Skeletal muscle tissue (tissue), 4 donors: ENCODE measurements around the gene SEC14L3. TPM values are rescaled to one million over a fixed set of nuclear protein-coding genes. Genes with fewer than 3 reads are reported as not detected.
A peak's percentile ranks its signal among the peaks of the same experiment; 100 is the strongest.

Experiments used
- H3K27ac ChIP-seq: one replicate; pipeline ENCODE4 v1.7.0; 2013; ENCODE audit warnings: mild to moderate bottlenecking, low read depth, low read length, inconsistent platforms
- H3K27me3 ChIP-seq, 3 donors: one replicate each; pipeline ENCODE4 v1.7.0; 2013; ENCODE audit warnings: low read length in 3 of 3; ENCODE audit not compliant: control insufficient read depth in 3 of 3, insufficient read depth in 3 of 3
- H3K36me3 ChIP-seq, 3 donors: one replicate each; pipeline ENCODE4 v1.7.0; 2013; ENCODE audit warnings: low read length in 3 of 3; ENCODE audit not compliant: control insufficient read depth in 3 of 3, insufficient read depth in 3 of 3
- H3K4me1 ChIP-seq, 3 donors: one replicate each; pipeline ENCODE4 v1.7.0; 2013; ENCODE audit warnings: low read length in 3 of 3, mild to moderate bottlenecking in 3 of 3; ENCODE audit not compliant: control insufficient read depth in 3 of 3, insufficient read depth in 3 of 3
- H3K4me3 ChIP-seq, 3 donors: one replicate each; pipeline ENCODE4 v1.7.0; 2013; ENCODE audit warnings: low read length in 3 of 3
- H3K9ac ChIP-seq, 3 donors: one replicate each; pipeline ENCODE4 v1.7.0; 2013; ENCODE audit warnings: low read length in 3 of 3, mild to moderate bottlenecking in 3 of 3, moderate library complexity in 2 of 3, low read depth in 1 of 3
- H3K9me3 ChIP-seq, 3 donors: one replicate each; pipeline ENCODE4 v1.7.0; 2013; ENCODE audit warnings: low read length in 3 of 3; ENCODE audit not compliant: control insufficient read depth in 3 of 3
- total RNA-seq: library from RNA; depleted of rRNA; stranded (reverse); fragments of >200 nt; gene quantifications from one replicate; pipeline ENCODE4 v1.2.3, GENCODE V29; 2014
- donor health status: Osteomylitis.

SEC14L3 gene
- total RNA-seq, 1 donor from 2014 or later = not detected

DNA sequence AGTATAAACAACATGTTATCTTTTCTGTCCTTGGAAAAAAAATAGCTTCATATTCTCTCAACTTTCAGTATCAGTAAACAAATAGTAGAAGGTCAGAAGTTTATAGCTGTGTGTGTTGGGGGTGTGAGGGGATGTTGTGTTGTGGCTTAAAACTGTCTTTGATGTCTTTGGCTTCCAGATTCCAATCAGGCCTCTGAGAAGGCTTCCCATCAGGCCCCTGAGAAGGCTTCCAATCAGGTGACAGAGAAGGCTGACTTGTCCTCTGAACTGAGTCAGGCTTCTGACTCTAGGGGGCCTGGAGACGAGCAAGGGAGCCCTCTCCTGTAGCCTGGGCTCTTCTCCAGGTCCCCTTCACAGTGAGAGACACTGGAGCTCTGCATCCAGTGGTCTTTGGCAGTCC lies 37.0 kb downstream of the SEC14L3 start:
- H3K4me1 ChIP-seq = peaks cover 0 to 4% (median 0%) of the 10 kb centered on the region in 3 donors
- H3K9ac ChIP-seq = peak overlapping the region in 1 of 3 donors; percentile 25
- H3K36me3 ChIP-seq = no peaks in the 10 kb centered on the region
- no peak overlapping the region for H3K4me3 ChIP-seq
- no peaks in the 10 kb centered on the region for H3K9me3 ChIP-seq
- H3K27me3 ChIP-seq = peaks cover 0 to 1% (median under 1%) of the 10 kb centered on the region in 3 donors
- H3K27ac ChIP-seq = no peak overlapping the region

DNA sequence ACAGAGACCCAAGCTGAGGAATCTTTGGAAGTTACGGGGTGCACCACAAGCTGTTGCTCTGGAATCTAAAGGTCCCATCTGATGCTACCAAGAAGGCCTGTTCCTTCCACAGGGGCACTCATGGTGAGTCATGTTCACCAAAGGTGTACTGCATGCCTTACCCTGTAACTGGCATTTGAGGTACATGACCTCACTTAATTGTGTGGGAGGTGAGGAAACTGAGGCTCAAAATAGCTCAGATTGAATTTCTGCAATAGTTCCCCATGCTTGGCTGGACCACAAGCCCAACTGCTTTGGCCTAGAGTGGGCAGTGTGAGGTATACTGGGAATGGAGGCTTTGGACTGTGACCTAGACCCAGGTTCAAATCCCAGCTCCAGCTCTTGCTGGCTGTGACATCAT lies 38.0 kb downstream of the SEC14L3 start:
- H3K9ac ChIP-seq = no peak overlapping the region
- H3K4me1 ChIP-seq = peaks cover 0 to 4% (median 0%) of the 10 kb centered on the region in 3 donors
- H3K9me3 ChIP-seq = no peaks in the 10 kb centered on the region
- no peaks in the 10 kb centered on the region for H3K27me3 ChIP-seq
- no peak overlapping the region for H3K4me3 ChIP-seq
- no peaks in the 10 kb centered on the region for H3K36me3 ChIP-seq
- H3K27ac ChIP-seq = no peak overlapping the region

DNA sequence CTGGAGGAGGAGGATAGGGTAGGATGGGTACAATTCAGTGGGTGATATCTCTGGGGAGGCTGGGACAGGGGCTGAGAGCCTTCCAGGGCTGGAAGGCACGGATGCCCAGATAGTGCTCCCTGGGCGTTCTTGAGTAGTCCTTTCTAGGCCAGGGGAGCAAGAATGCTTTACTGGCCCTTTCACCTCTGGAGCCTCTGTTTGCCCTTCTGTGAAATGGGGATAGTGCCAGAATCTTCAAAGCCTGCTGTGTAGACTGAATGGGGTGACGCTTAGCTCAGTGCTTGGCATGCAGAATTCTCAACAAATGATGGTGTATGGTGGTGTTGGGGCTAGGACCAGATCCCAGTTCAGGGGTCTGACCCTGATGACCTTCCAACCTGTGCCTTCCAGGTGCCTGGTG lies 38.6 kb downstream of the SEC14L3 start:
- H3K4me3 ChIP-seq = no peak overlapping the region
- peaks cover 0 to 4% (median 0%) of the 10 kb centered on the region in 3 donors for H3K4me1 ChIP-seq
- H3K27me3 ChIP-seq = no peaks in the 10 kb centered on the region
- no peaks in the 10 kb centered on the region for H3K9me3 ChIP-seq
- H3K27ac ChIP-seq = no peak overlapping the region
- no peak overlapping the region for H3K9ac ChIP-seq
- H3K36me3 ChIP-seq = no peaks in the 10 kb centered on the region

DNA sequence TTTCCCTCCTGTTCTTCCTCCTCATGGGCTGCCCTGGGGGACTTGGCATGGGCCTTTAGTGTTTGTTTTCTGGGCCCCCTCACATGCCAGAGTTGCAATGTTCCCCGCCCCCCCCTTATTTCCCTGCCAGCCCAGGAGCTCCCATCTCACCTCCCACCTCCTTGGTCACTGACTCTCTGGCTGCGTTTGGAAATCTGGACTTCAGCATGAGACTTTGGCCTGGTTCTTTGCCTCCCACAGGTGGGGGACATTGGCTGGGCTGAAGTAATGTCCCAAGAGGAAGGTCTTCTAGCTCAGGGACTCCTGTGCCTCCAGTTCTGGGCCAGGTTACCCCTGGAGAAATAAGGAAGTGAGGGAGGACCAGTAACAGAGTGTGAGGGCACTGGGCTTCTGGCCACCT lies 39.3 kb downstream of the SEC14L3 start:
- Histone ChIP-seq H3K27me3 (no peaks in the 10 kb centered on the region), H3K4me1 (peaks cover 0 to 4% (median 0%) of the 10 kb centered on the region in 3 donors), H3K36me3 (peaks cover 0 to 2% (median 0%) of the 10 kb centered on the region in 3 donors), H3K4me3 (no peak overlapping the region), H3K9ac (no peak overlapping the region), H3K27ac (no peak overlapping the region), H3K9me3 (no peaks in the 10 kb centered on the region)

DNA sequence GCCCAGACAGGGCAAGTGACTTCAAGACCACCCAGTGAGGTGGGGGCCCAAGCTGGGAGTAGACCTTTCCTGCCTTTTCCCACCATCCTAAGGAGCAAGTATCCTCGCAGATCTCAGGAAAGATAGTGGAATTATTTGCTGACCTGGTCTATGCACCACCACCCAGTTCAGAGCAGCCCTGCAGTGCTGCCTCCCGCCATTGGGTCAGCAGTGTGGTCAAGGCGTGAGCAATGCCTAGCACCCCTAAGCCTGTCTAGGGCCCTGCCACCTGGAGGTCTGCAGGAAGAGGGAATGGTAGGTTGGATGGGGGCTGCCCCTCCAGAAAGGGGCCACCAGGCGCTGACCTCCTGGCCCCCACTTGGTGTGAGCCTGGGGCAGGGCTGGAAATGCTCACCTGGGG lies 39.7 kb downstream of the SEC14L3 start:
- Histone ChIP-seq H3K4me1 (peaks cover 0 to 4% (median 0%) of the 10 kb centered on the region in 3 donors), H3K36me3 (peaks cover 0 to 2% (median 0%) of the 10 kb centered on the region in 3 donors), H3K4me3 (no peak overlapping the region), H3K27me3 (no peaks in the 10 kb centered on the region), H3K9me3 (no peaks in the 10 kb centered on the region), H3K27ac (no peak overlapping the region), H3K9ac (no peak overlapping the region)

DNA sequence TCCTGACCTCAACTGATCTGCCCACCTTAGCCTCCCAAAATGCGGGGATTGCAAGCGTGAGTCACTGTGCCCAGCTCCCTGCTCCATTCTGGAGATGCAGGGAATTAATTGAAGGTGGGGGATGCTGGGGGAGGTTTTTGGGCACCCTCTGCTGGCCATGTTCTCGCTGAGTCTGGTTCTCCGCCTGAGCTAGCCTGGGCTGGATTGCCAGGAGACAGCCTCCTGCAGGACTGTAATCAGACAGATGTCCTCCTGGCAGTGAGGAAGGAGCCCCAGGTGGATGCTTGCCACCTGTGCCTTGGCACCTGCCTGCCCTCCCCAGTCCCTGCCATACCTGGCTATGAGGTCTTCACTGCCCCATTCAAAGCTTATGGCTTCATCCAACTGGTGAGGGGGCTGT lies 40.9 kb downstream of the SEC14L3 start:
- no peaks in the 10 kb centered on the region for H3K27me3 ChIP-seq
- no peak overlapping the region for H3K27ac ChIP-seq
- H3K4me1 ChIP-seq = peaks cover 5 to 11% (median 7%) of the 10 kb centered on the region in 3 donors
- peaks cover 0 to 2% (median 0%) of the 10 kb centered on the region in 3 donors for H3K36me3 ChIP-seq
- H3K9ac ChIP-seq = no peak overlapping the region
- H3K4me3 ChIP-seq = no peak overlapping the region
- H3K9me3 ChIP-seq = no peaks in the 10 kb centered on the region

DNA sequence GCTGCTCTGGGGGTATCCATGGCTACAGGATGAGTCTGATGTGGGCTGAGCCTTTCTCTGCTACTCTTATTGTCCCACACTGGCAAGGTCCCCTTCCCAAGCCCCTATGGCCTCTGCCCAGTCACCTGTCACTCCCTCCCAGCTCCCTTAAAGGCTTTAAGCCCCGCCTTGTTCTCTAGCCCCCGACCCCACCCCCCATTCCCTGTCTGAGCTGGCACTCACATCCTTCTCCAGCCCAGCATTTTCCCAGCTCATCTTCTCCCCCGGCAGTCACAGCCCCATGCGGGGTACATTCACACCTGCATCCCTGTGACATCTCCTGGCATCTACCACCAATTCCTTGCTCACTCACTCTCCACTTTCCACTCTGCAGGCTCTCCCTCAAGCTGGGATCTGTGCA lies 41.9 kb downstream of the SEC14L3 start:
- H3K9me3 ChIP-seq = no peaks in the 10 kb centered on the region
- no peak overlapping the region for H3K9ac ChIP-seq
- H3K4me3 ChIP-seq = no peak overlapping the region
- H3K4me1 ChIP-seq = peaks cover 14 to 17% (median 16%) of the 10 kb centered on the region in 3 donors
- peaks cover 0 to 2% (median 0%) of the 10 kb centered on the region in 3 donors for H3K36me3 ChIP-seq
- no peak overlapping the region for H3K27ac ChIP-seq
- no peaks in the 10 kb centered on the region for H3K27me3 ChIP-seq

DNA sequence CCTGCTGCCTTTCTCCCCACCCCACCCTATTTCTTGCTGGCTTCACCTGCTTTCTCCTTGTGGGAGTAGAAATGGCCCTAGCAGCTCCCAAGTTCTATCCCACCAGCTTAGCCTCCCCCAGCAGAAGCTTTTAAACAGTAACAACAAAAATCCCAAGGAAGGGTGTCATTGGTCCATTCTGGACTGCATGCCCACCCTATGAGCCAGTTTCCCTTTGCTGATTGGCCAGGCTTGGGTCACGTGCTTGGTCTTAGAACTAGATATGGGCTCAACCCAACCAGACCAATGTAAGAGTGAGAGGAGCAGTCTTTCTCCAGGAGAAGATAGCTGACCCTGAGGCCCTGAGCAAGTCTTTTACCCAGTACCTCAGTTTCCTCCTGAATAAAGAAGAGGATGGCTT lies 43.9 kb downstream of the SEC14L3 start:
- Histone ChIP-seq H3K27ac (no peak overlapping the region), H3K4me1 (peaks cover 27 to 31% (median 27%) of the 10 kb centered on the region in 3 donors), H3K36me3 (peaks cover 0 to 2% (median 0%) of the 10 kb centered on the region in 3 donors), H3K9me3 (no peaks in the 10 kb centered on the region), H3K4me3 (no peak overlapping the region), H3K9ac (no peak overlapping the region), H3K27me3 (no peaks in the 10 kb centered on the region)

DNA sequence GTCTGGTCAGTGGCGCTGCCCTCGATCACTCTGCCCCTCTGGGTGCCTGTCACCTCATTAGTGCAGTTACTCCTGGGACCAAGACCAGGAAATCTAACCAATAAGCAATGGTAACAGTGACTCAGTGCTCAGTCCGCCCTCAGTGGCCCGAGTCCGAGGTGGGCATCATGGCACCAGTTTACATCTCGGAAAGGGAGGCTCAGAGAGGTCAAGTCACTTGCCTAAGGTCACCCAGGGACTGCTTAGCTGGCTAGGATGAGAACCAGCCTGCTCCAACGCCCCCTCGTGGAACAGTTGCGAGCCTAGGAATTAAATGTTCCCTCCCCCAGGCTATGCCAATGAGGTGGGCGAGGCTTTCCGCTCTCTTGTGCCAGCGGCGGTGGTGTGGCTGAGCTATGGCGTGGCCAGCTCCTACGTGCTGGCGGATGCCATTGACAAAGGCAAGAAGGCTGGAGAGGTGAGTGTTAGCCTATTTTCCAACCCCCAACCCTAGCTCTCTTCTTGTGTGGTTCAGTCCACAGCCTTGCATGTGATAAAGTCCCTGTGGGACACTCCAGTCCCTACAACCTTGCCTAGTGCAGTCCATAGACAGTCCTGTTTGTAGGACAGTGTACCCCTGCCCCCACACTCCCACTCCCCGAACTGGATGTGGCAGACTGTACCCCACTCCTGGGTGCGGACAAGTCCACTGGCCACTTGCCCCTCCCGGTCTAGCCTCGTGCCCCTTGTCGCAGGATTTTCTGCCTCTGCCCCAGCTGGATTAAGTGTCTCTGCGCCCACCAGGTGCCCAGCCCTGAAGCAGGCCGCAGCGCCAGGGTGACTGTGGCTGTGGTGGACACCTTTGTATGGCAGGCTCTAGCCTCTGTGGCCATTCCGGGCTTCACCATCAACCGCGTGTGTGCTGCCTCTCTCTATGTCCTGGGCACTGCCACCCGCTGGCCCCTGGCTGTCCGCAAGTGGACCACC lies 45.1 kb downstream of the SEC14L3 start:
- Histone ChIP-seq H3K9me3 (no peaks in the 10 kb centered on the region), H3K27ac (peak overlapping the region; percentile 76), H3K4me3 (peak overlapping the region; percentile 72 to 95 (median 83)), H3K36me3 (peaks cover 0 to 2% (median 0%) of the 10 kb centered on the region in 3 donors), H3K4me1 (peaks cover 36 to 43% (median 37%) of the 10 kb centered on the region in 3 donors), H3K27me3 (no peaks in the 10 kb centered on the region), H3K9ac (peak overlapping the region in 2 of 3 donors; percentile 80 to 83)
